ENCODE measurements around the gene ABAT. TPM values are rescaled to one million over a fixed set of nuclear protein-coding genes. Genes with fewer than 3 reads are reported as not detected.
A peak's percentile ranks its signal among the peaks of the same experiment; 100 is the strongest.

Gene ABAT
- total RNA-seq, 1 donor from 2014 or later, result 2.6 TPM

- H3K27me3 ChIP-seq (ENCODE audit: control insufficient read depth, insufficient read depth, low read length), result no peaks in the 10 kb centered on the region
- TF ChIP-seq, protein P1, sequence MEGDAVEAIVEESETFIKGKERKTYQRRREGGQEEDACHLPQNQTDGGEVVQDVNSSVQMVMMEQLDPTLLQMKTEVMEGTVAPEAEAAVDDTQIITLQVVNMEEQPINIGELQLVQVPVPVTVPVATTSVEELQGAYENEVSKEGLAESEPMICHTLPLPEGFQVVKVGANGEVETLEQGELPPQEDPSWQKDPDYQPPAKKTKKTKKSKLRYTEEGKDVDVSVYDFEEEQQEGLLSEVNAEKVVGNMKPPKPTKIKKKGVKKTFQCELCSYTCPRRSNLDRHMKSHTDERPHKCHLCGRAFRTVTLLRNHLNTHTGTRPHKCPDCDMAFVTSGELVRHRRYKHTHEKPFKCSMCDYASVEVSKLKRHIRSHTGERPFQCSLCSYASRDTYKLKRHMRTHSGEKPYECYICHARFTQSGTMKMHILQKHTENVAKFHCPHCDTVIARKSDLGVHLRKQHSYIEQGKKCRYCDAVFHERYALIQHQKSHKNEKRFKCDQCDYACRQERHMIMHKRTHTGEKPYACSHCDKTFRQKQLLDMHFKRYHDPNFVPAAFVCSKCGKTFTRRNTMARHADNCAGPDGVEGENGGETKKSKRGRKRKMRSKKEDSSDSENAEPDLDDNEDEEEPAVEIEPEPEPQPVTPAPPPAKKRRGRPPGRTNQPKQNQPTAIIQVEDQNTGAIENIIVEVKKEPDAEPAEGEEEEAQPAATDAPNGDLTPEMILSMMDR (IDR thresholded peaks at IDR 0.05; ENCODE audit: insufficient read depth, low read length, severe bottlenecking), result no peak
- peaks cover 38% of the 10 kb centered on the region for H3K36me3 ChIP-seq (ENCODE audit: control insufficient read depth, insufficient read depth, low read length)
- DNase-seq (ENCODE audit: low read depth) (no peak), FAIRE-seq (no peak)
- no peak overlapping the region for H3K4me3 ChIP-seq (ENCODE audit: low read depth, low read length)
Observed at GRCh38 chr16:8639694-8640093, 34.7 kb upstream of the ABAT start.

- TF ChIP-seq, protein P1 (IDR thresholded peaks at IDR 0.05; ENCODE audit: insufficient read depth, low read length, severe bottlenecking), result no peak
- H3K36me3 ChIP-seq (ENCODE audit: control insufficient read depth, insufficient read depth, low read length), result peaks cover 39% of the 10 kb centered on the region
- FAIRE-seq (no peak), DNase-seq (ENCODE audit: low read depth) (no peak)
- no peak overlapping the region for H3K4me3 ChIP-seq (ENCODE audit: low read depth, low read length)
- H3K27me3 ChIP-seq (ENCODE audit: control insufficient read depth, insufficient read depth, low read length), result no peaks in the 10 kb centered on the region
Observed at GRCh38 chr16:8641671-8642070, 32.7 kb upstream of the ABAT start.

GRCh38 chr16:8642146-8642545, 32.3 kb upstream of the ABAT start:
- no peaks in the 10 kb centered on the region for H3K27me3 ChIP-seq (ENCODE audit: control insufficient read depth, insufficient read depth, low read length)
- TF ChIP-seq, protein P1 (IDR thresholded peaks at IDR 0.05; ENCODE audit: insufficient read depth, low read length, severe bottlenecking), result no peak
- no peak for DNase-seq (ENCODE audit: low read depth)
- FAIRE-seq, result peak; percentile 73
- H3K36me3 ChIP-seq (ENCODE audit: control insufficient read depth, insufficient read depth, low read length), result peaks cover 42% of the 10 kb centered on the region
- H3K4me3 ChIP-seq (ENCODE audit: low read depth, low read length), result no peak overlapping the region

DNA sequence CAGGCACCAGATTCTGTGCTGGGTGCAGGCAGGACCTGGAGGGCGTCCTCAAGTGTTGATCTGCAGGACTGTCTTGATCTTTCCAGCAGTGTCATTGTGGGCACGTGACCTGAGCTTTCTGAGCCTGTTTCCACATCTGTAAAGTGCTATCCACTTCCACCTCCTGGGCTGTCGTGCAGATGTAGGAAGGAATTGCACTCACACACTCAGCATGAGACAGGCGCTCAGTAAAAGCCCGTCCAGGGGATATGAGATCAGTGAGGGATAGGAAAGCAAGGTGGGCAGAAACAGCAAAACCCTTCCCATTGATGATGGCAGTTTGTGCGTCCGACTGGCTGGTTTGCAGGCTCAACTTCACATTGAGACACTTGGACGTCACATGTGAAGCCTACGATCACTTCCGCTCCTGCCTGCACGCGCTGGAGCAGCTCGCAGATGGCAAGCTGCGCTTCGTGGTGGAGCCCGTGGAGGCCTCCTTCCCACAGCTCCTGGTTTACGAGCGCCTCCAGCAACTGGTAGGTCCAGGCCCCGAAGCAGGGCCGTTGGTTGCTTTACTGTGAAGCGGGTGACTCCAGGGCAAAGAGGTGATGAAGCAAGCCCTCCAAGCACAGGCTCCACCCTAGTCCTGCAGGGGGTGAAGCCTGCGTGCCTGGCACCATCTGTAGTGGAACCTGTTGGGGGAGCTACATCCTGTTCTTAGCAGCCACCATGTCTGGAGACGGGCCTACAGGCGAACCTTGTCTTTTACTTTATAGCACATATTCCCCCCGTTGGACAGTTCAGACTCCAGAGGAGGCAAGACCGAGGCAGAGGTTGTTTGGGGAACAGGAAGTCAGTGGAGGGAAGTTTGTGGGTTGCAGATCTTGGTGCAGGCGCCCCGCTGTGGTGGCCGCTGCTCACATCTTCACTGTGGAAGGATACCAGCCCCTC, 29.9 kb upstream of the ABAT start:
- TF ChIP-seq, protein P1 (IDR thresholded peaks at IDR 0.05; ENCODE audit: insufficient read depth, low read length, severe bottlenecking), result no peak
- H3K27me3 ChIP-seq (ENCODE audit: control insufficient read depth, insufficient read depth, low read length), result no peaks in the 10 kb centered on the region
- DNase-seq (ENCODE audit: low read depth), result no peak
- peaks cover 30% of the 10 kb centered on the region for H3K36me3 ChIP-seq (ENCODE audit: control insufficient read depth, insufficient read depth, low read length)
- H3K4me3 ChIP-seq (ENCODE audit: low read depth, low read length), result no peak overlapping the region
- FAIRE-seq, result no peak

GRCh38 chr16:8645141-8645521, 29.3 kb upstream of the ABAT start:
- Histone ChIP-seq H3K4me3 (ENCODE audit: low read depth, low read length) (no peak overlapping the region), H3K36me3 (ENCODE audit: control insufficient read depth, insufficient read depth, low read length) (peaks cover 25% of the 10 kb centered on the region), H3K27me3 (ENCODE audit: control insufficient read depth, insufficient read depth, low read length) (no peaks in the 10 kb centered on the region)
- no peak for FAIRE-seq
- no peak for DNase-seq (ENCODE audit: low read depth)
- TF ChIP-seq, protein P1 (IDR thresholded peaks at IDR 0.05; ENCODE audit: insufficient read depth, low read length, severe bottlenecking), result no peak

Measured in bronchial epithelial cell (primary cell).